PC-9 (cell line): ENCODE results near the gene DND1.

Experiments
- EZH2 ChIP-seq: fragments of 200-600 bp; sonication (generic); IDR thresholded peaks from 2 replicates; pipeline ENCODE4 v1.8.0; 2017; ENCODE audit warnings: antibody characterized with exemption, low read depth
- TF ChIP-seq, protein P1 (sequence below): fragments of 200-600 bp; sonication (generic); conservative IDR thresholded peaks from 2 replicates; pipeline ENCODE4 v1.6.1; 2017; ENCODE audit warnings: mixed run types, antibody characterized with exemption, mild to moderate bottlenecking, moderate library complexity

GRCh38 chr5:140674211-140674610 lies 835 bp upstream of the DND1 start:
- TF ChIP-seq EZH2: no peak
- TF ChIP-seq, protein P1, sequence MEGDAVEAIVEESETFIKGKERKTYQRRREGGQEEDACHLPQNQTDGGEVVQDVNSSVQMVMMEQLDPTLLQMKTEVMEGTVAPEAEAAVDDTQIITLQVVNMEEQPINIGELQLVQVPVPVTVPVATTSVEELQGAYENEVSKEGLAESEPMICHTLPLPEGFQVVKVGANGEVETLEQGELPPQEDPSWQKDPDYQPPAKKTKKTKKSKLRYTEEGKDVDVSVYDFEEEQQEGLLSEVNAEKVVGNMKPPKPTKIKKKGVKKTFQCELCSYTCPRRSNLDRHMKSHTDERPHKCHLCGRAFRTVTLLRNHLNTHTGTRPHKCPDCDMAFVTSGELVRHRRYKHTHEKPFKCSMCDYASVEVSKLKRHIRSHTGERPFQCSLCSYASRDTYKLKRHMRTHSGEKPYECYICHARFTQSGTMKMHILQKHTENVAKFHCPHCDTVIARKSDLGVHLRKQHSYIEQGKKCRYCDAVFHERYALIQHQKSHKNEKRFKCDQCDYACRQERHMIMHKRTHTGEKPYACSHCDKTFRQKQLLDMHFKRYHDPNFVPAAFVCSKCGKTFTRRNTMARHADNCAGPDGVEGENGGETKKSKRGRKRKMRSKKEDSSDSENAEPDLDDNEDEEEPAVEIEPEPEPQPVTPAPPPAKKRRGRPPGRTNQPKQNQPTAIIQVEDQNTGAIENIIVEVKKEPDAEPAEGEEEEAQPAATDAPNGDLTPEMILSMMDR: no peak
